GM23248 (cell line): ENCODE results near the gene SYMPK. TPM values are rescaled to one million over a fixed set of nuclear protein-coding genes. Genes with fewer than 3 reads are reported as not detected.
A peak's percentile ranks its signal among the peaks of the same experiment; 100 is the strongest.

ENCODE experiments used
- DNase-seq: peaks from one replicate; pipeline ENCODE4 v3.0.0-alpha.2; 2015
- H2AFZ ChIP-seq: fragments of 200-600 bp; sonication (generic); 2 replicates; pipeline ENCODE4 v1.6.1; 2016; ENCODE audit warnings: antibody characterized with exemption
- H3F3A ChIP-seq: fragments of 200-600 bp; sonication (generic); 2 replicates; pipeline ENCODE4 v1.6.1; 2016; ENCODE audit warnings: mild to moderate bottlenecking, antibody characterized with exemption, mixed run types; ENCODE audit not compliant: insufficient read depth
- H3K27ac ChIP-seq: fragments of 200-600 bp; sonication (generic); 2 replicates; pipeline ENCODE4 v1.5.1; 2016; ENCODE audit warnings: mild to moderate bottlenecking
- H3K27me3 ChIP-seq: fragments of 200-600 bp; sonication (generic); replicated peaks from 2 replicates; pipeline ENCODE4 v1.6.1; 2016; ENCODE audit warnings: mild to moderate bottlenecking; ENCODE audit not compliant: insufficient read depth
- H3K36me3 ChIP-seq: fragments of 200-600 bp; sonication (generic); 2 replicates; pipeline ENCODE4 v1.6.1; 2016; ENCODE audit warnings: low read depth, mild to moderate bottlenecking
- H3K4me1 ChIP-seq: fragments of 200-600 bp; sonication (generic); 2 replicates; pipeline ENCODE4 v1.6.1; 2016; ENCODE audit warnings: mild to moderate bottlenecking; ENCODE audit not compliant: insufficient read depth
- H3K4me2 ChIP-seq: fragments of 200-600 bp; sonication (generic); one replicate; pipeline ENCODE4 v1.6.1; 2016; ENCODE audit warnings: mild to moderate bottlenecking; ENCODE audit not compliant: unreplicated experiment
- H3K4me3 ChIP-seq: fragments of 200-600 bp; sonication (generic); 2 replicates; pipeline ENCODE4 v1.5.1; 2016; ENCODE audit warnings: mild to moderate bottlenecking
- H3K79me2 ChIP-seq: fragments of 200-600 bp; sonication (generic); 2 replicates; pipeline ENCODE4 v1.6.1; 2016; ENCODE audit warnings: mild to moderate bottlenecking; ENCODE audit not compliant: insufficient read depth
- H3K9ac ChIP-seq: fragments of 200-600 bp; sonication (generic); 2 replicates; pipeline ENCODE4 v1.6.1; 2016; ENCODE audit warnings: mild to moderate bottlenecking
- H3K9me2 ChIP-seq: fragments of 200-600 bp; sonication (generic); 2 replicates; pipeline ENCODE4 v1.6.1; 2016; ENCODE audit warnings: mixed run types, mild to moderate bottlenecking, moderate library complexity; ENCODE audit not compliant: insufficient read depth
- H3K9me3 ChIP-seq: fragments of 200-600 bp; sonication (generic); one replicate; pipeline ENCODE4 v1.6.1; 2017; ENCODE audit warnings: low read depth
- H4K20me1 ChIP-seq: fragments of 200-600 bp; sonication (generic); 2 replicates; pipeline ENCODE4 v1.6.0; 2016; ENCODE audit not compliant: insufficient read depth
- EZH2 ChIP-seq: fragments of 200-600 bp; sonication (generic); IDR thresholded peaks from 2 replicates; pipeline ENCODE4 v1.6.1; 2018; ENCODE audit warnings: antibody characterized with exemption, mild to moderate bottlenecking; ENCODE audit not compliant: insufficient read depth, poor library complexity, severe bottlenecking
- EZH2phosphoT487 ChIP-seq: fragments of 200-600 bp; sonication (generic); IDR thresholded peaks from 2 replicates; pipeline ENCODE4 v1.6.1; 2018; ENCODE audit warnings: antibody characterized with exemption, moderate library complexity, mild to moderate bottlenecking, low read depth; ENCODE audit not compliant: insufficient read depth
- WGBS, 2 experiments: methylation state at CpG; one replicate each; pipeline ENCODE4 v1.1.6; 2015 to 2017; ENCODE audit warnings: low lambda C conversion rate in 2 of 2, low coverage in 1 of 2; ENCODE audit errors: missing lambda C conversion rate in 2 of 2; 5-methylcytosine and 5-hydroxymethylcytosine counted together
- in situ Hi-C: fragments of 300-500 bp; cut with MboI; formaldehyde crosslinking; loops from 2 replicates; pipeline ENCODE4 v1.15.0; 2020
- polyA plus RNA-seq: library from polyadenylated mRNA; unstranded; fragments of >200 nt; fragmentation: Nextera tagmentation; extraction: Ambion mirVana; gene quantifications from 2 replicates; pipeline ENCODE4 v1.2.1, GENCODE V29; 2016
- total RNA-seq: library from RNA; depleted of rRNA; stranded (reverse); fragments of >200 nt; shearing (Covaris generic); gene quantifications from 2 replicates; pipeline ENCODE4 v1.2.3, GENCODE V29; 2014

SYMPK gene
- total and polyA plus RNA-seq, 2 experiments from 2014 or later = 17.8 to 28.1 TPM

DNA sequence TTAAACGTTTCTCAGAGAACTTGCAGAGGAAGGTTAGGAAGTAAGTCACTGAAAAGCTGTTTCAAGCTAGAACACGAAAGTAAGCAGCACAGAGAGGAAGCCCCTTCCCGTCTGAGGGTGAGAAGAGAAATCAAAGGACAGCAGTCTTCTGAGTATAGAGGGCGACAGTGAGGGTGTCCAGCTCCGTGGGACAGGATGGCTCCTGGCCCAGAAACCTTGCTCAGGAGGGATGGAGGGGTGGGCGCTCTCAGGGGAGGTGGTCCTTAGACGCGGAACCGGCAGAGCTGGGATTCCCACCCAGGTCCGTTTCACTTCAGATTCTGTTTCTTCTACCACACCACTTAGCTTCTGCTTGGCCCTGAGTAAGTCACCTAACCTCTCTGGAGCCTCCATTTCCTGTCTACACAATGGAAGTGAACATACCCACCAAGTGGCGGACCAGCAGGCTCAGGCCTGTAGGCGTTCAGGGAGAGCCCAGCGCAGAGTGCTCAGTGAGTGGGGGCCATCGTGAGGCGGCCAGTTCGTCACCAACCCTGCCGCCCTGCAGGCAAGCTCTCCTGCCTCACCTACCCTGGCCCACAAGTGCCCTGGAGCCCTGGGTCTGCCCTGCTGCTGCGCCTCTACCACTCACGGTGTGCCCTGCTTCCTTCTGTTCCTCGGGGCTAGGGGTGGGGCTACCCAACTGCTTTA is 42.4 kb downstream of the SYMPK start:
- Histone ChIP-seq H3K79me2 (no peaks in the 10 kb centered on the region), H3K9ac (no peak overlapping the region), H3K27ac (no peak overlapping the region), H4K20me1 (no peaks in the 10 kb centered on the region), H3K27me3 (no peaks in the 10 kb centered on the region), H3K4me1 (no peaks in the 10 kb centered on the region), H3K4me3 (no peak overlapping the region), H3K4me2 (no peak overlapping the region), H3K9me2 (no peaks in the 10 kb centered on the region), H3F3A (no peaks in the 10 kb centered on the region), H3K36me3 (peaks cover 8% of the 10 kb centered on the region; the same call in 1 of the 2 replicates), H2AFZ (no peak overlapping the region), H3K9me3 (no peaks in the 10 kb centered on the region)
- no peak for DNase-seq
- in situ Hi-C loops = no loop called here
- WGBS, 2 experiments = 70 to 80% methylated on average over 19 to 20 of the region's 20 CpGs
- TF ChIP-seq EZH2phosphoT487 (no peak), EZH2 (no peak)

DNA sequence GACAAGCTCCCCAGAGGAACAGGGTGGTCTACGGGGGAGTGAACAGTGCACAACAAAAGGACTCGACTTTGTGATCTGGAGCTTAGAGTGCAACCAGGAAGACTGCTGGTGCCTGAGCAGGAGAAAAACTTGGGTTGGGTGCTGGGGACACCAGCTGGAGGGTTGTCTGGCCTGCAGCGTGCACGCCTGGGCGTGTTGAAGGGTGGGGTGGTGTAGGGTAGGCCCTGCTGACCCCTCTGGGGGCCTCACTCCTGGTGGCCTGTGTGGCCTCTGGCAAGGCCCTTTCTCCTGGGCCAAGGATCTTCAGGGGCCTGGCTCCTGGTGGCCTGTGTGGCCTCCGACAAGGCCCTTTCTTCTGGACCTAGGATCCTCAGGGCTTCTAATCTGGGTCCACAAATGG is 43.2 kb downstream of the SYMPK start:
- H4K20me1 ChIP-seq = no peaks in the 10 kb centered on the region
- no peaks in the 10 kb centered on the region for H3K79me2 ChIP-seq
- no peak overlapping the region for H3K27ac ChIP-seq
- H3K9ac ChIP-seq = no peak overlapping the region
- no peaks in the 10 kb centered on the region for H3K4me1 ChIP-seq
- no peak overlapping the region for H2AFZ ChIP-seq
- in situ Hi-C loops = no loop called here
- no peaks in the 10 kb centered on the region for H3K9me2 ChIP-seq
- WGBS, 2 experiments = 85 to 87% methylated on average over 6 of the region's 6 CpGs
- no peaks in the 10 kb centered on the region for H3K27me3 ChIP-seq
- H3K4me2 ChIP-seq = no peak overlapping the region
- H3K4me3 ChIP-seq = no peak overlapping the region
- no peaks in the 10 kb centered on the region for H3F3A ChIP-seq
- no peak for TF ChIP-seq EZH2
- no peak for TF ChIP-seq EZH2phosphoT487
- DNase-seq = no peak
- peaks cover 3% of the 10 kb centered on the region; the same call in 1 of the 2 replicates for H3K36me3 ChIP-seq
- H3K9me3 ChIP-seq = no peaks in the 10 kb centered on the region

- H3K27me3 ChIP-seq = no peaks in the 10 kb centered on the region
- no peaks in the 10 kb centered on the region for H3K36me3 ChIP-seq
- no peak overlapping the region for H3K4me3 ChIP-seq
- H3K9ac ChIP-seq = no peak overlapping the region
- no peaks in the 10 kb centered on the region for H3K9me2 ChIP-seq
- no peaks in the 10 kb centered on the region for H3F3A ChIP-seq
- 76 to 80% methylated on average over 15 to 19 of the region's 19 CpGs for WGBS, 2 experiments
- no peak overlapping the region for H3K27ac ChIP-seq
- in situ Hi-C loops = no loop called here
- H3K4me2 ChIP-seq = no peak overlapping the region
- H3K9me3 ChIP-seq = no peaks in the 10 kb centered on the region
- H3K4me1 ChIP-seq = no peaks in the 10 kb centered on the region
- no peak overlapping the region for H2AFZ ChIP-seq
- H4K20me1 ChIP-seq = no peaks in the 10 kb centered on the region
- TF ChIP-seq EZH2phosphoT487 = no peak
- TF ChIP-seq EZH2 = no peak
- H3K79me2 ChIP-seq = no peaks in the 10 kb centered on the region
- DNase-seq = no peak
Measured at GRCh38 chr19:45817725-45818301, 45.1 kb downstream of the SYMPK start.

DNA sequence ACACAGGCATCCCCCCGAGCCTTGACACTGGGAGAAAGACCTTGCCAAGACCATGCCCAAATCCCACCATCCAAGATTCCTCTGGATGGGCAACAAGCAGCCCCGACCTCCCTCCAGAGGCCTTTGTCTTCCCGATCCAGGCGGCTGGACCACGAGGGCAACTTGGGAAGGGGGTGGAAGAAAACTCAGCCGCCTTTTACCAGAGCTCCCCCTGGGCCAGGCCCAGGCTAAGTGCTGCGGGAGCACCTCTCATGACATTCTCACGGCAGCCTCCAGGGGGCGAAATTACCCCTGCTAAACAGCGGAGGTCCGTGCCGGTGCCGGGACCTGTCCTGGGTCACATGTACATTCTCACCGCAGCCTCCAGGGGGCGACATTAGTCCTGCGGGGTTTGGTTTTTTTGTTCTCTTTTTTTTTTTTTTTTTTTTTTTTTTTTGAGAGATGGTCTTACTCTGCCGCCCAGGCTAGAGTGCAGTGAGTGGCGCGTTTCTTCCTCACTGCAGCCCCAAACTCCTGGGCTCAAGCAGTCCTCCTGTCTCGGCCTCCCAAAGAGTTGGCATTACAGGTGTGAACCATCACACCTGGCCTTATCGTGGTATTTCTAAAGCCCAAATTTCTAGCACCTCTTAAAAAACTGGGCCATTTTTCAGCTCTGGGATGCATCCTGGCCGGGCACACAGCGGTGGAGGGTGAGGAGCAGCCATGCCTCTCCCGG is 45.8 kb downstream of the SYMPK start:
- Histone ChIP-seq H3K4me1 (no peaks in the 10 kb centered on the region), H3K4me2 (no peak overlapping the region), H3K27me3 (no peaks in the 10 kb centered on the region), H2AFZ (no peak overlapping the region), H3K27ac (no peak overlapping the region), H3K9me3 (no peaks in the 10 kb centered on the region), H3K9ac (no peak overlapping the region), H3K9me2 (no peaks in the 10 kb centered on the region), H3K36me3 (no peaks in the 10 kb centered on the region), H3K79me2 (no peaks in the 10 kb centered on the region), H3K4me3 (no peak overlapping the region), H3F3A (no peaks in the 10 kb centered on the region), H4K20me1 (no peaks in the 10 kb centered on the region)
- no peak for TF ChIP-seq EZH2phosphoT487
- no peak for TF ChIP-seq EZH2
- 16 to 20% methylated on average over 24 of the region's 24 CpGs for WGBS, 2 experiments
- in situ Hi-C loops = no loop called here
- DNase-seq = peak; percentile 95
